GM19035 (cell line): ENCODE measurements around the gene APOH.
"Not testable (repeated sequence)": the region's sequence is repeated elsewhere in the genome, so short reads cannot be mapped to it uniquely, and the experiment has no call there.

Experiments used
- ATAC-seq: cut with Tn5 transposase; IDR thresholded peaks from one replicate; pipeline ENCODE4 v1.9.1; 2021; ENCODE audit not compliant: unreplicated experiment

The APOH gene, protein sequence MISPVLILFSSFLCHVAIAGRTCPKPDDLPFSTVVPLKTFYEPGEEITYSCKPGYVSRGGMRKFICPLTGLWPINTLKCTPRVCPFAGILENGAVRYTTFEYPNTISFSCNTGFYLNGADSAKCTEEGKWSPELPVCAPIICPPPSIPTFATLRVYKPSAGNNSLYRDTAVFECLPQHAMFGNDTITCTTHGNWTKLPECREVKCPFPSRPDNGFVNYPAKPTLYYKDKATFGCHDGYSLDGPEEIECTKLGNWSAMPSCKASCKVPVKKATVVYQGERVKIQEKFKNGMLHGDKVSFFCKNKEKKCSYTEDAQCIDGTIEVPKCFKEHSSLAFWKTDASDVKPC

DNA sequence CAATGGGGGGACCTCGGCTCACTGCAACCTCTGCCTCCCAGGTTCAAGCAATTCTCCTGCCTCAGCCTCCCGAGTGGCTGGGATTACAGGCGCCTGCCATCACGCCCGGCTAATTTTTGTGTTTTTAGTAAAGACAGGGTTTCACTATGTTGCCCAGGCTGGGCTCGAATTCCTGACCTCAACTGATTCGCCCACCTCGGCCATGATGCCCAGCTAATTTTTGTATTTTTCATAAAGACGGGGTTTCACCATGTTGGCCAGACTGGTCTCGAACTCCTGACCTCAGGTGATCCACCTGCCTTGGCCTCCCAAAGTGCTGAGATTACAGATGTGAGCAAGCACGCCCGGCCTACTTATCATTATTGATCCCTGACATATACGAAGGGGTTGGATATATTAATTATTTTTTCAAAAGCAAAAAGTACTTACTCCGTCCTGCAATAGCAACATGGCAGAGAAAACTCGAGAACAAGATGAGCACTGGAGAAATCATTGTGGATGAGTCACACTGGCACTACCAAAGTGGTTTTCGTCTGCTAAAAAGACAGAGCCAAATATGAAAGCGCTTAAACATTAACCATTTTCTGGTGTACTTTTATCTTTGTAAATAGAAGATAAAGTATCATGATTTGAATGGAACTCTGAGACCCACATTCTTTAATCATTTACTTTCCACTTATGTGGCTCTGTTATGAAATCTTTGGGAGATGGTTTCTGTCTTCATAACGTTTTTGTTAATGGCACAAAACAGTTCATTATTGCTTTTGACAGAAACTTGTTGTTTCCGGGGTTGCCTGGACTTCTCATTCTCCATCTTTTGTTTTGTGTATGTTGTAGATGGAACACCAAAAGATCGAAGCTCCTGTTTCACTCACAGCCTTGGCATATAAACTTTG is at the start of gene APOH:
TSS of gene APOH (minus strand) at position 529 of the 896 bp plus-strand sequence. CDS start at position 493, 36 bp downstream.
- ATAC-seq, result no peak

DNA sequence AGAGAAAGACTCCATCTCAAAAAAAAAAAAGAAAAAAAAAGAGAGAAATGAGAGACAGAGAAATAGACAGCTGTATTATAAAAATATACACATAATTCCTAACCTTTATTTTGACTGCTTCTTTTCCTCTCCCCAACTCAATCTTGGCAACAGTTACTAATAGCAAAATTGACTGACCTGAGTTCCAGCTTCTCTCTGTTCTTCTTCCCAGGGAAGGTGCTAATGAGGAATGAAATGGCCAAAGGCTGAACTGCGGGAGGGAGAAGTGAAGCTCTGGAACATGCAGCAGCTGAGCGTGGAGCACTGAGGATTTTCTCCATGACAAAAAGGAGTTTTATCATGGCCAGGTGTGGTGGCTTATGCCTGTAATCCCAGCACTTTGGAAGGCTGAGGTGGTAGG is 48.0 kb upstream of the APOH start:
- ATAC-seq, result no peak

DNA sequence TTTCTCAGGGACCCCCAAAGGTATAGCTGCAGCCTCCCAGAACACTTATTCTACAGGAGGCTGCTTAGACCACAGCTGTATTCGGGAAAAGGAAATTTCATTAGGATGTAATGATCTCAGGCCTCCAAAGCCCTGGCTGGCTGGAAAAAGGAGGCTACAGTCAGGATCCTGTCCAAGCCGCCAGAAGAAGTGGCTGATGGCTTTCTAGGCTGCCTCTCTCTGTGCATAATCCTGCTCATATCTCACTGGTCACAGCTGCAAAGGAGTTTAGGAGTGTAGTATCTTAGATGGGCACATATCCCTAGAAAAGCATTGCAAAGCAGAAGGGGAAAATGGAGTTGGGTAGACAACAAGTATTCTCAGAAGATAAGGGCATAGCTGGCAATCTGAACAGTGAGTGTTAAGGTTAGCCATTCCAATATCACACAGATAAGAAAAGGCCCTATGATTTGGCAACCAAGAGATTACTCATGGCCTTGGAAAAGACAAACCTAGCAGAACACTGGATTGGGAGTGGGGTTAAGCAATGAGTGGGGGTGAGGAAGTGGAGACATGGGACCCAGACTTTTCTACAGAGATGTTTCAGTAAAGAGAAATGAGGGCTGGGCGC is 47.2 kb upstream of the APOH start:
- ATAC-seq, result no peak

DNA sequence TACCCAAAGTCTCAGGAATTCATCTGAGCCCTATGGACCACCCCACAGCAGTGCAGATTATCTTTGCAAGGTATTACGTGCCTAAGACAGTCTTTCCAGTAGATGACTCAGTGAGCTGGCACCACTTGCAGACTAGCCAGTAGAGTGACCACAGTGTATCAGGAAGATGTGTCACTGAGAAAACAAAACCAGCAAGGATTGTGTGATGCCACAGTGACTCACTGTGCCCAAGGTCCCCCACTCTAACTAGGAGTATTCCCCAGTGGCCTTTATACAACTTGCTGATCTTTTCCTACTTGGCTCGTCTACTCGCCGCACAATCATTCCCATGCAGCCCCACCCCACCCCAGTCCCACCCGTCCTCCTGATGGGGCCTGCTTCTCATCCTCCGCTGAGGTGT is 46.4 kb upstream of the APOH start:
- no peak for ATAC-seq

DNA sequence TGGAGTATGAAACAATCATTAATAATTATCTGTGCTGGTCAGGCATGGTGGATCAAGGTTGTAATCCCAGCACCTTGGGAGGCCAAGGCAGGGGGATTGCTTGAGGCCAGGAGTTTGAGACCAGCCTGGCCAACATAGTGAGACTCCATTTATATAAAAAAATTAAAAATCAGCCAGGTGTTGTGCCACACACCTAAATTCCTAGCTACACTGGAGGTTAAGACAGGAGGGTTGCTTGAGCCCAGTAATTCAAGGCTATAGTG is 44.3 kb upstream of the APOH start:
- no peak for ATAC-seq

DNA sequence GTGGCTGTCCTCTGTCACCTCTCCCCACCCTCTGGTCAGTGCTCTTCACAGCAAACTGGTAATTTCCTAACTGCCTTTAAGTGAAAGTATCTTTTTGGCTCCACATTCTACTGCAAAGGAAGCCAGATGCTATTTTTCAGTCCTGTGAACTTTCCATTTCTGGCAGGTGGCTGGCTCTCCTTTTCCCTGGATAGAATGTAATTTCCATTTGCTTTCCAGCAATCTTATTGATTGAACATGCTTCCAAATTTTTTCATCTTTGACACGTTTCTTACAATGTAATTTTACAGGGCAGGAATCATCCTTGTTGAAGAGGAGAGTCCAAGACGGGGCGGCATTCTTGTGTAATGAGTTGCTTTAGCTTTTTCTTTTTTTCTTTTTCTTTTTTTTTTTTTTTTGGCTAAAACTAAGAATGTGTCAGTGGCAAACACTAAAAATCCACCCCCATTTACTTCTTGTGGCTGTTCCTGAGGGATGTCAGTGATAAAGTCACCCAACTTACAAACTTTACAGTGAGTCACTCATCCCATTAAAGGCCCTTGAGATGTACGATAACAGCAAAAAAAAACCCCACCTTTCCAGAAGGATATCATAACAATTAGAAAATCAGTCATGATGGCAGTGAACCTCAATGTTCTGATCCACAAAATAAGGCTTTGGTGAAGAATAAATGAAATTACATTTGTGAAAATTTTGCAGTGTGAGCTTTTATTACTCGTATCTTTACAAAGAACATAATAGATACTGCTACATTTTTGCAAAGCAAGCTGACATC is 43.8 kb upstream of the APOH start:
- no peak for ATAC-seq

DNA sequence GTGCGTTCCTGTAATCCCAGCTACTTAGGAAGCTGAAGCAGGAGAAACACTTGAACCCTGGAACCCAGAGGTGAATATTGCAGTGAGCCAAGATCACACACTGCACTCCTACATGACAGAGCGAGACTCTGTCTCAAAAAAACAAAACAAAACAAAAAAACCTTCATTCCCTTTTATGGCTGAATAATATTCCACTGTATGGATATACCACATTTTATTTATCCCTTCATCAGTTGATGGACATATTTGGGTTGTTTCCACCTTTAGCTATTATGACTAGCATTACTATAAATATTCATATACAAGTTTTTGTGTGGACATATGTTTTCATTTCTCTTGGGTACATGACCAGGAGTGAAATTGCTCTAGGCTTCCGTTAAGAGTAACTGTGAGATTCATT is 42.3 kb upstream of the APOH start:
- ATAC-seq, result no peak

DNA sequence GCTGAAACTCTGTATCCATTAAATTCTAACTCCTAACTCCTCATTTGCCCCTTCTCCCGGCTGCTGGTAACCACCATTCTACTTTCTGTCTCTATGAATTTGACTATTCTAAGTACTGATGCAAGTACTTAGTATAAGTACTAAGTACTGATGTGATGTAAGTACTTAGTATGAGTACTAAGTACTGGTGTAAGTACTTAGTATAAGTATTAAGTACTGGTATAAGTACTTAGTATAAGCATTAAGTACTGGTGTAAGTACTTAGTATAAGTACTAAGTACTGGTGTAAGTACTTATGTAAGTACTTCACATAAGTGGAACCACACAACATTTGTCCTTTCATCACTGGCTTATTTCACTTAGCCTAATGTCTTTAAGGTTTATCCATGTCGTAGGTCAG is 40.9 kb upstream of the APOH start:
- ATAC-seq, result no peak

DNA sequence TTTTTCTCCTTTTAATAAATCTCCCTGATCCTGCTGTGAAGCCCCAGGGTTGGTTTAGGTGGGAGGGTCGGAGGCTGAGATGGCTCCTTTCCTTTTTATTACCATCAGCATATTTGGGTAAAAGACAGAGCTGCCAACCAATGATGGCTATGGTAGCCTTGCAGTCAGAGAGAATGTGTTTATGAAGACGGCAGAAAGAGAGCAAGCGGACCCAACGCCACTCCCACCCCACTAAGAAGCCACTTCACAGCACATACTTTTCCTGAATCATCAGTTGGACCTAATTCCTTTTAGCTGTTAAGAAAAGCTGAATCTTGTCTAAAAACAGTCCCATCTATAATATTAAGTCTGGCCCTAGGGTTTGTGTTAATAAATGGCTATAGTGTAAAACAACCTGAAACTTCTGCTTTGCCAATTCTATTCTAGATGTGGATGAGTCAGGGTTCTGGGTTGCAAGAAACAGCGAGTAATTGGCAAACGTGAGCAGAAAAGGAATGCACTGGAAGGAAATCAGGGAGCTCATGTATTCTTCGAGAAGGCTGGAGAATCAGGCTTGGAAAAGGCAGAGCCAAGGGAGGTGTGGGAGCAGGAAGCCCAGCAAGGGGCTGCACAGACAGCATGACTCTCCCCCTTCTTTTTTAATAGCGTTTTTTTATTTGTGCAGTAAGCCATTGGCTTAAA is 39.2 kb upstream of the APOH start:
- no peak for ATAC-seq

DNA sequence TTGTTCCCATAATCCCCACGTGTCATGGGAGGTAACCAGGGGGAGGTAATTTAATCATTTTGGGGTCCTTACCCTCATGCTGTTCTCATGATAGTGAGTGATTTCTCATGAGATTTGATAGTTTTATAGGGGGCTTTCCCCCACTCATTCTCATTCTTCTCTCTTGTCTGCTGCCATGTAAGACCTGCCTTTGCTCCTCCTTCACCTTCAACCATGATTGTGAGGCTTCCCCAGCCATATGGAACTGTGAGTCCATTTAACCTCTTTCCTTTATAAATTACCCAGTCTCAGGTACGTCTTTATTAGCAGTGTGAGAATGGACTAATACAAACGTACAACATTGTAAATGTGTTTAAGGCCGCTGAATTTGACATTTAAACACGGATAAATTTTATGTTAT is 35.5 kb upstream of the APOH start:
- no peak for ATAC-seq

DNA sequence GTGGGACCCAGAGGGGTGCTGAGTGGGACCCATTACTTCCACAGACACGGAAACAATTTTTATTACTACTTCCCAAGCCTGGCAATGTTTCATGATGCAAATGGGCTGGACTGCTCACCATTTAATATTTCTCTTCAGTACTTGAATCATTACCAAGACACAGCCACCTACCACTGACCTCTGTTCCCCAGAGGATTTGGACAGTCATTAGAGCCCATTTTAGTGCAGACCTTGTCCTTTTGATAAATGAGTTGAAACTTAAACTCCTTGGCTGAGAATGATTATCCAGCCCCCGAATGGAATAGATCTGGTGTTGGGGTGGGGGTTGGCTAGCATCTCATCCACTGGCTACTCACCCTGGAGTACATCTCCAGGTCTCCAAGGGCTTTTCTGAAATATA is 33.6 kb upstream of the APOH start:
- ATAC-seq, result no peak

DNA sequence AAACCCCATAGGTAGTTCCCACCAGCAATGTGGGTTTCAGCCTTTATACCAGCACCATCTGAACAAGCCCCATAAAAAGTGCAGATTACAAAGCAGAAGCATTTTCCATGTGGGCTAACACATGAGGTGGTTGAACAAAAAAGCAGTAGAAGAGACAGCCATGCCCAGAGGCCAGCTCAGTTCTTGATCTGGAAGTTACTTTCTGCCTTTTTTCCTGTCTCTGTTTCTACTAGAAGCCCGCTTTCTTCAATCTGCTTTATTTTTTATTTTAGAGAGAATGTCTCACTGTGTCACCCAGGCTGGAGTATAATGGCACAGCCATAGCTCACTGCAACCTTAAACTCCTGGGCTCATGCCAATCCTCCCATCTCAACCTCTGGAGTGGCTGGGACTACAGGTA is 31.5 kb upstream of the APOH start:
- ATAC-seq, result no peak

DNA sequence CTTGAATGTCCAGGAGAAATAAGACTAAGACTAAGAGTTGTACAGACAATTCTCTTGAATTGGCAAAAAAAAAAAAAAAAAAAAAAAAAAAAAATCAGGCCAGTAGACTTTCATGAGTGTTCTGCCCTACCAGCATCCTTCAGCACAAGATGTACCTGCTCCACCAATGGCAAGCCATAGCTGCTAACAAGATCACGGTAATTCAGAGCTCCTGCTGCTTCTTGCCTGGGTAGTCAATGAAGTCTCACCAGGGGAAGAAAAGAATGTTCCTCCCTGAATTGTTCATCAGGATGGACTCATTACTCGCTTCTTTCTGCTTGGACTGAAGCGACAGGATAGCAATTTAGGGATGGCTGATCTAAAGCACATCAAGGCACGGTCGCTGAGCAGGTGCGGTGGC is 31.1 kb upstream of the APOH start:
- no peak for ATAC-seq

DNA sequence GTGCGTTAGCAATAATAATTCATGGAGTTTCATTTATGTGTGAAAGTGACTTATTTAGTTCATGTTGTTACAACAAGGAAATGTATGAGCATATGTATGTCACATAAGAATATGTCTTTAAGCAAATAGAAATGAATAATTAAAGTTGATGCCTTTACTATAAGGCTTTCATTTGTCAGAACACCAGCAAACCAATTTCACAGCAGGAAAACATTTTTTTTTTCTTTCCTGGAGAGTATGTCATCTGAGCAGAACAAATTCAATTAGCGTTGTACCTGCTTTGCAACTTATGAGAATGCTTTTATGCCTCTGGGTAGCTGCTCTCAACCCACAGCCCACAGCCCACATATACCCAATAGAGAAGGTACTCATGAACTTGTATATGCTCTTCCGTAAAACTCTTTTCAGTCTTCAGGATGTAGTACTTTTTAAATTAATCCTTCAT is 26.3 kb upstream of the APOH start:
- ATAC-seq, result no peak

DNA sequence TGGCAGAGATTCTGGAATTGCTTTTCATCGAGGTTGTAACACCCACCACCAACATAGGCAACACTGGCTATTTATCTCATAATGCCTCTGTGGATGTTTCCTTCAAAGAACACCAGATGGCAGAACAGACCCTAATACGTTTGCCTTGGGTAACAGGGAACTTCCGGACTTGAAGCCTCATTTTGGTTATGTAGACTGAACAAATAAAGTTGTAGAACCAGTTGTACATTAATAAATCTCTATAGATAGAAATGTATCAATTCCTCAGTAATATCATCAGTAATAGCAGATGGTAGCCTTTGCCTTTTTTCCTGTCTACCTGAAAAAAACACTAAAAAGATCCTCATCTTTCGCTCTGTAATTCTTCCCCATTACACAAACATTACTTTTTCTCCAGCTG is 25.9 kb upstream of the APOH start:
- ATAC-seq, result peak; percentile 59

DNA sequence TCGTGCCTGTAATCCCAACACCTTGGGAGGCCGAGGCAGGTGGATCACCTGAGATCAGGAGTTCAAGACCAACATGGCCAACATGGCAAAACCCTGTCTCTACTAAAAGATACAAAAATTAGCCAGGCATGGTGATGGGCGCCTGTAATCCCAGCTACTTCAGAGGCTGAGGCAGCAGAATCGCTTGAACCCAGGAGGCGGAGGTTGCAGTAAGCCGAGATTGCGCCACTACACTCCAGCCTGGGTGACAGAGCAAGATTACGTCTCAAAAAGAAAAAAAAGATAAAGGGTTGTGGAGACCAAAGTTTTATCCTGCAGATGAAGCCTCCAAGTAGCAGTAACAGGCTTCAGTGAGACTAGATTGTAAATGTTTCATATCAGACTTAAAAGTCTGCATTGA is 24.2 kb upstream of the APOH start:
- ATAC-seq, result not testable (repeated sequence)

DNA sequence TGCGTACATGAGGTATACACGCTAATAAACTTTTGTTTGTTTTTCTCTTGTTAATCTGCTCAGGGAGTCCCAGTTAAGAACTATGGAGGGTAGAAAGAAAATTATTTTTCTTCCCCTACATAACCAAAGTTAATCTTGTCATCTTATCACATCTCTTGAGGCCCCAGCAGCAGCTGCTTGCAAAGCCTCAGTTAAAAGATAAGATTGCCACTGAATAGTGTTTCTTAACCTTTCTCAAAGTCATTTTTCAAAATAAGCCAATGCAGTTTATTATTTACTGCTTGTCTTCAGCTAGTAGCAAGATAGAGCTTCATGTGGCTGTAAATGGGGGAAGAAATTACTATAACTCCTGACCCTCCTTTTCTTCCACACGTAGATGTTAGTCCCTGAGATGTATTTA is 21.5 kb upstream of the APOH start:
- no peak for ATAC-seq

DNA sequence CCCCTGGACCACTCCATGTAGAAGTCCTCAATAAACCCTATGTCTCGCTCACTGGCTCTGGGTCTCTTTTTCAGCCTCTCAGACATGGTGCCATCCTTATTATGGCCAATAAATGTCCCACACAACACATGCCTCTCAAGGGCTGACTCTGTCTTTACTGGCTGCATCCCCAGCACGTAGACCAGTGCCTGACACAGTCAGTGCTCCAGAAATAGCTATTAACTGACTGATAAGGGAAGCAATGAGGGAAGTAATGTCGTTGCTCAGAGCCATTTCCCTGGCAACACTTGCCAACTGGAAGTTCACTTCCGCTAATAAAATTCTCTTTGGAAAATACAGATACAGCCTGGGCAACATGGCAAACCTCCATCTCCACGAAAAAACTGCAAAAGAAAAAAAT is 19.1 kb upstream of the APOH start:
- ATAC-seq, result no peak

DNA sequence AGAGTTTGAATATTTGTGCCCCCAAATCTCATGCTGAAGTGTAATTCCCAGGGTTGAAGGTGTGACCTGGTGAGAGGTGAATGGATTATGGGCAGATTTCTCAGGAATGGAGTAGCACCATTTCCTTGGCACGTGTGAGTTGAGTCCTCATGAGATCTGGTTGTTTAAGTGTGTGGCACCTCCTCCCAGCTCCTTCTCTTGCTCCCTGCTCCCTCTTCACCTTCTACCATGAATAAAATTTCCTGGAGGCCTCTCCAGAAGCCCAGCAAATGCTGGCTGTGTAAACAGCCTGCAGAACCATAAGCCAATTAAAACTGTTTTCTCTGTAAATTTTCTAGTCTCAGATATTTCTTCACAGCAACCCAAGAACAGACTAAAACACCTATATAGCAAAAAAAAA is 12.6 kb upstream of the APOH start:
- no peak for ATAC-seq

DNA sequence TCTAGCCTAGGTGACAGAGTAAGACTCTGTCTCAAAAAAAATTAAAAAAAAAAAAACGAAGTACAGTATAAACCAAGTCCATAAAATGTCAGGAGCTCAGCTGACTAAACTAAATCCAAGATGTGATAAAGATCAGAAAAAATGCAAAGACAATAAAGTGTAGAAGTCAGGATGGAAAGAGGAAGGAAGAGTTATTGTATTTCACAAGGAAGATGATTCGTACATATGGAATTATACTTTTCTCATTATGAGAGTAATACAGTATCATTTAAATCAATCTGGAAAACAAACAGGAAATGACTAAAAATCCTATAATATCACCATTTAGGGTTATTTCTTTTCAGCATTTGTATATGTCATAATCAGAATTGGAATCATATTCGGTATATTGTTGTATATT is 11.4 kb upstream of the APOH start:
- ATAC-seq, result no peak

DNA sequence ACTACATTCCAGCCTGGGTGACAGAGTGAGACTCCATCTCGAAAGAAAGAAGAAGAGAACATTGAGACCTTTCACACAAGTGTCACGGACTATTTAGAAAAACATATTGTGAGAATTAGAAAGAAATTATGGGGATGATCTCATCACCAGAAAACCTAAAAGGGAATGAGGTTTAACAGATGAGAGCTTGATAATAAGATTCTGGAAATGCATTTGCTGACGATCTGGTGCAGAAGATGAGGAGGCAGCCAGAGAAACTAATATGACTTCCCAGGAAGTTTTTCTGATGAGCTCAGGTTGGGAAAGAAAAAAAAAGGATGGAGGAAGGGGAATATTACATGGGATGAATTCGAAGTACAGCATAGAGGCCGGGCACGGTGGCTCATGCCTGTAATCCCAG is 10.8 kb upstream of the APOH start:
- no peak for ATAC-seq
